ENCODE results near the gene CYTH3.
"Not testable (repeated sequence)": the region's sequence is repeated elsewhere in the genome, so short reads cannot be mapped to it uniquely, and the experiment has no call there.

The CYTH3 gene

GRCh38 chr7:6294839-6295238, 22.4 kb upstream of the CYTH3 start:
- no peaks in the 10 kb centered on the region for H3K27me3 ChIP-seq (ENCODE audit: insufficient read depth, low read length)
- no peak overlapping the region for H3K4me3 ChIP-seq (ENCODE audit: low read length)
- no peak overlapping the region for H3K9ac ChIP-seq (ENCODE audit: low read depth, low read length)
- H3K27ac ChIP-seq (ENCODE audit: low read depth, low read length) = no peak overlapping the region
- H3K4me1 ChIP-seq (ENCODE audit: insufficient read depth, low read length) = no peaks in the 10 kb centered on the region
- WGBS = 86% methylated on average over 6 of the region's 6 CpGs
- H3K9me3 ChIP-seq (ENCODE audit: insufficient read depth, low read depth, low read length) = no peaks in the 10 kb centered on the region
- no peaks in the 10 kb centered on the region for H3K36me3 ChIP-seq (ENCODE audit: insufficient read depth, low read length)

- 91% methylated on average over 2 of the region's 3 CpGs for WGBS
Measured at GRCh38 chr7:6293202-6293601, 20.8 kb upstream of the CYTH3 start.

GRCh38 chr7:6291941-6292340, 19.5 kb upstream of the CYTH3 start:
- 93% methylated on average over 12 of the region's 12 CpGs for WGBS

More at GRCh38 chr7:6293202-6293601, 20.8 kb upstream of the CYTH3 start:
- Histone ChIP-seq H3K9me3 (ENCODE audit: insufficient read depth, low read depth, low read length) (no peaks in the 10 kb centered on the region), H3K27ac (ENCODE audit: low read depth, low read length) (no peak overlapping the region), H3K9ac (ENCODE audit: low read depth, low read length) (no peak overlapping the region), H3K4me1 (ENCODE audit: insufficient read depth, low read length) (no peaks in the 10 kb centered on the region), H3K27me3 (ENCODE audit: insufficient read depth, low read length) (no peaks in the 10 kb centered on the region), H3K36me3 (ENCODE audit: insufficient read depth, low read length) (no peaks in the 10 kb centered on the region), H3K4me3 (ENCODE audit: low read length) (no peak overlapping the region)

GRCh38 chr7:6291531-6291930, 19.1 kb upstream of the CYTH3 start:
- no peaks in the 10 kb centered on the region for H3K9me3 ChIP-seq (ENCODE audit: insufficient read depth, low read depth, low read length)
- H3K36me3 ChIP-seq (ENCODE audit: insufficient read depth, low read length) = no peaks in the 10 kb centered on the region
- H3K27me3 ChIP-seq (ENCODE audit: insufficient read depth, low read length) = no peaks in the 10 kb centered on the region
- WGBS = 92% methylated on average over 5 of the region's 5 CpGs
- H3K27ac ChIP-seq (ENCODE audit: low read depth, low read length) = no peak overlapping the region
- no peak overlapping the region for H3K4me3 ChIP-seq (ENCODE audit: low read length)
- no peaks in the 10 kb centered on the region for H3K4me1 ChIP-seq (ENCODE audit: insufficient read depth, low read length)
- no peak overlapping the region for H3K9ac ChIP-seq (ENCODE audit: low read depth, low read length)

More at GRCh38 chr7:6291941-6292340, 19.5 kb upstream of the CYTH3 start:
- not testable (repeated sequence) for H3K4me1 ChIP-seq (ENCODE audit: insufficient read depth, low read length); H3K27me3 ChIP-seq (ENCODE audit: insufficient read depth, low read length); H3K36me3 ChIP-seq (ENCODE audit: insufficient read depth, low read length); H3K27ac ChIP-seq (ENCODE audit: low read depth, low read length); H3K9me3 ChIP-seq (ENCODE audit: insufficient read depth, low read depth, low read length); H3K9ac ChIP-seq (ENCODE audit: low read depth, low read length); H3K4me3 ChIP-seq (ENCODE audit: low read length)

- Histone ChIP-seq H3K4me1 (ENCODE audit: insufficient read depth, low read length) (no peaks in the 10 kb centered on the region), H3K4me3 (ENCODE audit: low read length) (no peak overlapping the region), H3K27ac (ENCODE audit: low read depth, low read length) (no peak overlapping the region), H3K36me3 (ENCODE audit: insufficient read depth, low read length) (no peaks in the 10 kb centered on the region), H3K9me3 (ENCODE audit: insufficient read depth, low read depth, low read length) (no peaks in the 10 kb centered on the region), H3K9ac (ENCODE audit: low read depth, low read length) (no peak overlapping the region), H3K27me3 (ENCODE audit: insufficient read depth, low read length) (no peaks in the 10 kb centered on the region)
- WGBS = 90% methylated on average over 9 of the region's 9 CpGs
Measured at GRCh38 chr7:6290319-6290741, 17.9 kb upstream of the CYTH3 start.

- Histone ChIP-seq H3K9ac (ENCODE audit: low read depth, low read length) (no peak overlapping the region), H3K27ac (ENCODE audit: low read depth, low read length) (no peak overlapping the region), H3K4me1 (ENCODE audit: insufficient read depth, low read length) (no peaks in the 10 kb centered on the region), H3K9me3 (ENCODE audit: insufficient read depth, low read depth, low read length) (no peaks in the 10 kb centered on the region), H3K36me3 (ENCODE audit: insufficient read depth, low read length) (no peaks in the 10 kb centered on the region), H3K4me3 (ENCODE audit: low read length) (no peak overlapping the region), H3K27me3 (ENCODE audit: insufficient read depth, low read length) (no peaks in the 10 kb centered on the region)
- WGBS = 95% methylated on average over 2 of the region's 2 CpGs
Measured at GRCh38 chr7:6288270-6288860, 15.9 kb upstream of the CYTH3 start.

GRCh38 chr7:6286486-6286885, 14.1 kb upstream of the CYTH3 start:
- Histone ChIP-seq H3K27me3 (ENCODE audit: insufficient read depth, low read length) (no peaks in the 10 kb centered on the region), H3K4me3 (ENCODE audit: low read length) (no peak overlapping the region), H3K9ac (ENCODE audit: low read depth, low read length) (no peak overlapping the region), H3K4me1 (ENCODE audit: insufficient read depth, low read length) (no peaks in the 10 kb centered on the region), H3K9me3 (ENCODE audit: insufficient read depth, low read depth, low read length) (no peaks in the 10 kb centered on the region), H3K36me3 (ENCODE audit: insufficient read depth, low read length) (no peaks in the 10 kb centered on the region), H3K27ac (ENCODE audit: low read depth, low read length) (no peak overlapping the region)
- 94% methylated on average over 8 of the region's 8 CpGs for WGBS

GRCh38 chr7:6284461-6285360, 12.3 kb upstream of the CYTH3 start:
- H3K9ac ChIP-seq (ENCODE audit: low read depth, low read length) = no peak overlapping the region
- no peaks in the 10 kb centered on the region for H3K27me3 ChIP-seq (ENCODE audit: insufficient read depth, low read length)
- WGBS = 93% methylated on average over 20 of the region's 20 CpGs
- no peaks in the 10 kb centered on the region for H3K4me1 ChIP-seq (ENCODE audit: insufficient read depth, low read length)
- no peak overlapping the region for H3K4me3 ChIP-seq (ENCODE audit: low read length)
- no peaks in the 10 kb centered on the region for H3K36me3 ChIP-seq (ENCODE audit: insufficient read depth, low read length)
- H3K27ac ChIP-seq (ENCODE audit: low read depth, low read length) = no peak overlapping the region
- H3K9me3 ChIP-seq (ENCODE audit: insufficient read depth, low read depth, low read length) = no peaks in the 10 kb centered on the region

- Histone ChIP-seq H3K9ac (ENCODE audit: low read depth, low read length) (no peak overlapping the region), H3K27ac (ENCODE audit: low read depth, low read length) (no peak overlapping the region), H3K4me1 (ENCODE audit: insufficient read depth, low read length) (no peaks in the 10 kb centered on the region), H3K27me3 (ENCODE audit: insufficient read depth, low read length) (no peaks in the 10 kb centered on the region), H3K9me3 (ENCODE audit: insufficient read depth, low read depth, low read length) (no peaks in the 10 kb centered on the region), H3K36me3 (ENCODE audit: insufficient read depth, low read length) (no peaks in the 10 kb centered on the region), H3K4me3 (ENCODE audit: low read length) (no peak overlapping the region)
- WGBS = 94% methylated on average over 7 of the region's 7 CpGs
Measured at GRCh38 chr7:6284055-6284400, 11.6 kb upstream of the CYTH3 start.

- not testable (repeated sequence) for H3K27ac ChIP-seq (ENCODE audit: low read depth, low read length); H3K4me1 ChIP-seq (ENCODE audit: insufficient read depth, low read length); H3K9me3 ChIP-seq (ENCODE audit: insufficient read depth, low read depth, low read length); H3K36me3 ChIP-seq (ENCODE audit: insufficient read depth, low read length); H3K9ac ChIP-seq (ENCODE audit: low read depth, low read length); H3K27me3 ChIP-seq (ENCODE audit: insufficient read depth, low read length); H3K4me3 ChIP-seq (ENCODE audit: low read length)
- WGBS = 93% methylated on average over 9 of the region's 9 CpGs
Measured at GRCh38 chr7:6283391-6284054, 11.1 kb upstream of the CYTH3 start.

- no peaks in the 10 kb centered on the region for H3K4me1 ChIP-seq (ENCODE audit: insufficient read depth, low read length)
- H3K9ac ChIP-seq (ENCODE audit: low read depth, low read length) = no peak overlapping the region
- H3K36me3 ChIP-seq (ENCODE audit: insufficient read depth, low read length) = no peaks in the 10 kb centered on the region
- H3K27ac ChIP-seq (ENCODE audit: low read depth, low read length) = no peak overlapping the region
- no peak overlapping the region for H3K4me3 ChIP-seq (ENCODE audit: low read length)
- H3K9me3 ChIP-seq (ENCODE audit: insufficient read depth, low read depth, low read length) = no peaks in the 10 kb centered on the region
- WGBS = 94% methylated on average over 4 of the region's 5 CpGs
- H3K27me3 ChIP-seq (ENCODE audit: insufficient read depth, low read length) = no peaks in the 10 kb centered on the region
Measured at GRCh38 chr7:6279937-6280336, 7.5 kb upstream of the CYTH3 start.

Measured in HUES64 (cell line).